ENCODE data around the gene PTPRU.
A peak's percentile ranks its signal among the peaks of the same experiment; 100 is the strongest.

Gene PTPRU

DNA sequence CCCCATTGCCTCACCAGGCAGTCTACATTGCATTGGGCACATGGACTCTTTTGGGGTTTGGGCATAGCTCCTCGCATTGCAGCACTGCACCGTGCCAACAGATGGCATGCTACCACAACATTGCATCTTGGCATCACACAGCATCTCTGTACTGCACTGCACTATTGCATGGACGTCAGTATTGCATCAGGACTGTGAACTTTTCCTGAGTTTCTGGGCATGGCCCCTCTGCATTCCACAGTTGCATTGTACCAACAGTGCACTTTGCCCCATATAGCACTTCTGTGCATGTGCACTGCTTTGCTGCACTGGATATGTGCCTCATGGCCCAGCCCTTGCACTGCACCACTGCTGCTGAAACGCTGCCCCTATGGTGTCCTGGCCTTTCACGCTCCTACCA, 9.6 kb downstream of the PTPRU start:
- no peak for DNase-seq

DNA sequence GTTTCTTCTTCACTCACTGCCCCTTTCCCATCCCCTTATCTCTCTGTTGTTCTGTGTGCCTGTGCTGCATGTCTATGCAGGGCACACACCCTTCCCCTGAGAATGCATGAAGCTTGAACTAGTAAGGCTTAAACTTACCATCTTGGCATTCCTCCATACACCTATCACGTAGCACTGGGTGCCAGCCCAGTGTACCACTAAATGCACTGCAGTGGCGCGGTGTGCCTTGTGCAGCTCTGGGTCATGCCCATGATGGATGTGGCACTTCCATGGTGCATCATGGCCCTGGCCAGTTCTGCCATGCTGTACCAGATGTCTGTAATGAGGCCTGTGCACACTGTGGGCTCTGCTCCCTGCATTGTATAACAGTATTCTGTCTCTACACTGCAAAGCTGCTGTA, 10.7 kb downstream of the PTPRU start:
- no peak for DNase-seq

DNA sequence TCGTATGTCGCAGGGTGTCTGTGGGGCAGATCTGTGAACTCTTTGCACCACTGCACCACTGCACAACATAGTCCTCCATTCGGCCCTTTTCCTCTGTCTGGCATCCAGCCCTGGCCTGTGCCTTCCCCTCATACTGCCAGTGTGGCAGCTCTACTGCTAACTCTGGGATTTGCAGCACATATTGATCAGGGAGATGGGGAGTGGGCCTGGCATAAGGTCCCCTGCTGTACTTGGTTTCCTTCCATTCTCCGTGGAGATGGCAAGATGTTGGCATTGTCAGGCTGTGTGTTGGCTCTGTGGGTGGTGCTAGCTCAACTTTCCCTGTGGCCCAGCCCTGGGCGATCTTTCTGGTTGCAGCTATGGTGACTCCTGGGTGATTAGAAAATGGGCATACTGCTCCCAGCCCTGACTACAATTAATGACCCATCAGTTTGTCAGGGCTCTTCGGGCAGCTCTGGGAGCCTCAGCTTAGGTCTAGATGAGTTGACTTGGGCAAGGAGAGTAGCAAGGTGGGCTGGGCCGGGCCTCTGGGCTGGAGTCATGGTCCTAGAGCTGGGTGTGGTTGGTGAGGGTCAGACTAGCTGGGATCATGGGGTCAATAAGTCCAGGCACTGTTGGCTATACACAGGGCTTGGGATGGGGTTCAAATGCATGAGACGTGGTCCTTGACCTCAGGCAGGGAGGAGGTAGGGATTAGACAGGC, 11.4 kb downstream of the PTPRU start:
- no peak for DNase-seq

DNA sequence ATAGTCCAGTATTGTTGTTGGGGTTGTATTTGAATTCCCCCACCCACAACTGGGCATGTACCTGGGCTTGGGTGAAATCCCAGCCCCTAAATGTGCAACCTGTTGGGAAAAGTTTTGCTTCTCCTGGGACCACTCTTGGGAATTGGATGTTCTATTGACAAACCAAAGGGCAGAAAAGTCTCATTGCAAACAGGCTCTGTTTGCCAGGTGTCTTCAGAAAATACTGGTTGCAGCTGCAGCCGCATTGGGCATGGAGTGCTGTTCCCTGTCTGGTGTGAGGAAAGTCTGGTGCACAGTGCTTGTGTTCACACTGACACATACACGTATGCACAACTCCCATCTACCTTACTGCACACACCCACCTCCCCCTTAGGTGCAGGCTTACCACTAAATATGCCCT, 12.1 kb downstream of the PTPRU start:
- DNase-seq: no peak

DNA sequence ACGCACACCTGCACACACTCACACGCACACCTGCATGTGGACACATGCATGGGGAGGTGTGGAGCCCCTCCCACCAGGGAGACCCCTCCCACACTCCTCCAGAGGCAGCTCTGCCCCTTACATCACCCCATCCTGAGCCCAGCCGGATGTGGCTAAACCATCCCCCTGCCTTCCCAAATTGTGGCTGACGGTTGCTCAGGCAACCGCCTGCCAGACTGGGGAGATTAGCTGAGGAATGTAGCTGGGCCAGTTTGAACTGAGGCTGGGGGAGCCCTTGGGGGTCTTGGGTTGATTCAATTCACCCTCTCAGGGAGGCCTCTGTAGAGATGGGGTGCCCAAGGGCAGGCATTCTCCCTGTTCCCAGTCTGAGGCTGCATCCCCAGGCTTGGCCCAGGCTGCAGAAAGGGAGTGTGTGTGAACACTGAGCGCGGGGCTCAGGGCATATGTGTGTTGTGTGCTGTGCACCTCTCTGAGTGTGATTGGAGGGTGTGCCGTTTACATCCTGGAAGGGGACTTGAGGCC, 12.9 kb downstream of the PTPRU start:
- no peak for DNase-seq

DNA sequence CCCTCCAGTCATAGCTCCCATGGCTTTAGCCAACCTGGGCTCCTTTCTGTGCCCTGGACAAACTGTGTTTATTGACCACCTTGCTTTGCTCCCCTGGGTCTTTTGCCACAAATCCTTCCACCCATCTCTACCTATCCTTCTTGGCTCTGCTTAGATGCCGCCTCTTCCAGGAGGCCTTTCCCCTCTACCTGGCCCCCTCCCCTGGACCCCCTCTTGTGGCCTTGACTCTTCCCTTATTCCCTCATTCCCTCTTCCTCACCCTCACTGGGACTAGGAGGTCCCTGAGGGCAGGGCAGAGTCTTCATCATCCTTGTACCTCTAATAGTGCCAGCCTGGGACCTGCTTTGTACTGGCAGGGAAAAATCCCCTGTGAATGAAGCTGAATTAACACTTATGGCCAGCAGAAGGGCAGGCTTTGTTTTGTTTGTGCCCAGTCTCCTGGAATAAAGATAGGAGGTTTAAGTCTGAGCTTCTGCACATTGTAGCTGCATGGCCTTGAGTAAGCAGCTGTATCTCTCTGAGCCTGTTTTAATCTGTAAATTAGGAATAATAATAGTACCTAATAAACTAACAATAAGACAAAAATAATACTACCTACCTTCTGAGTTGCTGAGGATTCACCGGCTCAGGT, 13.7 kb downstream of the PTPRU start:
- DNase-seq: no peak

DNA sequence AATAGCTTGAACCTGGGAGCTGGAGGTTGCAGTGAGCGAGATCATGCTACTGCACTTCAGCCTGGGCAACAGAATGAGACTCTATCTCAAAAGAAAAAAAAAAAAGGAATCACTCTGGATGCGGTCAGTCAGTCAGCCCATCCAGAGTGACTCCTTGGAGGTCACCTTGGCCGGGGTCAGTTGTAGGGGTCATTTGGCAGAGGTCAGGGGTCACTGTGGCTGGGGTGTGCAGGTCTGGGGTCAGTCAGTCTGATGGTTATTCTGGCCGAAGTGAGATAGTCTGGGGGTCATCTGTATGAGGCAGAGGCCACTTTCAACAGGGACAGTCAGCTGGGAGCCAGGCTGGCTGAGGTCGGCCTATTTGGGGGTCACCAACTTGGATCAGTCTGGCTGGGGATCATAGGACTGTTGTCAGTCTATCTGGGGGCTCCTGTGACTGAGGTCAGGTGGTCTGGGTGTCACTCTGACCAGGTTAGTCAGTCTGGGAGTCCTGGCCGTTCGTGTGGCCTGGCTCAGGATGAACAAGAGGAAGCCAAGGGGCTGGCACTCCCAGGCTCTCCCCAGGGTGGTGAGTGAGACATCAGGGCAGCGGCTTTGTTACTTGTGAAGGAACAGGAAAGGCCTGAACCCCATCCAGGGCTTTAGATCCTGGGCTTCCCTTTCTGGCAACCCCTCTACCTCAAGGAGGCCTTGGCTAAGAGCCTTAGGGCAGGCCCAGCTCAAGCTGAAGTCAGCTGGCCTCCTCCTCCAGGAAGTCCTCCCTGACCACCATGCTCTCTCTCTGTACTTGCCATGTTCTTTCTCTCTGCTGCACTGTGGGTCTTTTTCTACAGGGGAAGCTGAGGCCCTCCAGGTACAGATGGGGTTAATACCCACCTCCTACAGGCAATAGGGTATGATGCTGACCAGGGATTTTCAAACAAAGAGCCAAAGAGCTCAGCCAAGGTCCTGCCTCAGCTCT, 15.1 kb downstream of the PTPRU start:
- no peak for DNase-seq

DNA sequence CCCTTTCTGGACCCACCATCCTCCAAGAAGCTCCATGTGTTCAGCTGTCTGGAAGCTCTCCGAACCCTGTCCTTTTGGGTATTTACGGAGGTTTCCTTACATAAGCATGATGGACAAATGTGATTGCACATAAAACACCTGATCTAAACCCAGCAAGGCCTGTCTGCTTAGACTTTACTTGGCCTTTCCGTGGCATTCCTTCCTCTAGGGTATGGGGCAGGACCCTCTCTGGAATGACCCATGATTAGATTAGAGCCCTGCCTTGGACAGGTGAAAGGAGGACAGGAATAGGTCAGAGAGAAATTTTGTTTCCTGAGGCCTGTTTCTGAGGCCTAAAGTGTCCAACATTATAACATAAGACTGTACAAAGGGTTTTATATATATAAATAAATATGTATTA, 16.9 kb downstream of the PTPRU start:
- no peak for DNase-seq

DNA sequence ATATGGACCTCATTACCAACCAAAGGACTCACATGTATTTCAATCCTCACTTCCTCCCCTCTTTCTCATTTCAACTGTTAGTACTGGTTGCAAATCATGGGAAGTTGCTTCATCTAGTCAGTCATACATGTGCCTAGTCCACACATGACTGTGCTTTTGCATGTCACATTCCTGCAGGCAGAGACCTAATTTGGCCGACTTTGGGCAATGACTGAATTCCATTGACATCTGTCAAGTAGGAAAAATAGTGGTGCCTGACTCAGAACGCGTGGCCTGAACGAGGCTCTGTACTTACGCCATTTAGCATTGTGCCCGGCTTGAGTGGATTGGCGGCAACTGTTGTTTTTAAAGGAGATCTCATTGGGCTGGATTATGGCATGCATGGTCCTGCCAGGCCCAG, 18.0 kb downstream of the PTPRU start:
- DNase-seq: no peak

DNA sequence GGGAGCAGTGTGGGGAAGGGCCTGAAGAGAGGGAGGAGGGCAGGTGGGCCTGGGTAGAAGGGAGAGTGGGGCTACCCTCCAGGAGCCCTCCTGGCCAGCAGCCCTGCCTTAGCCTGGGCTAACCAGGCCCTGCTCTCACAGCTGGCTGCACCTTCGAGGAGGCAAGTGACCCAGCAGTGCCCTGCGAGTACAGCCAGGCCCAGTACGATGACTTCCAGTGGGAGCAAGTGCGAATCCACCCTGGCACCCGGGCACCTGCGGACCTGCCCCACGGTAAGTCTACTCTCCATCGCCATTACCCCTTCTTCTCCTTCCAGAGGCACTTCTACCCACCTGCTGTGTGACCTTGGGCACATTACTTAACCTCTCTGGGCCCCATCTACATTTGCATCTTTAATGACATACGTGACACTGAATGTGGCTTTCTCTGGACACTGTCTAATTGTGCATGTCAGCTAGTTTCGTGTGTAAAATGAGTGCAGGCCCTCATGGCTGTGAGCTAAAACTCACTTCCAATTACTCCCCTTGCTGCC, 18.9 kb downstream of the PTPRU start:
- DNase-seq: no peak

DNA sequence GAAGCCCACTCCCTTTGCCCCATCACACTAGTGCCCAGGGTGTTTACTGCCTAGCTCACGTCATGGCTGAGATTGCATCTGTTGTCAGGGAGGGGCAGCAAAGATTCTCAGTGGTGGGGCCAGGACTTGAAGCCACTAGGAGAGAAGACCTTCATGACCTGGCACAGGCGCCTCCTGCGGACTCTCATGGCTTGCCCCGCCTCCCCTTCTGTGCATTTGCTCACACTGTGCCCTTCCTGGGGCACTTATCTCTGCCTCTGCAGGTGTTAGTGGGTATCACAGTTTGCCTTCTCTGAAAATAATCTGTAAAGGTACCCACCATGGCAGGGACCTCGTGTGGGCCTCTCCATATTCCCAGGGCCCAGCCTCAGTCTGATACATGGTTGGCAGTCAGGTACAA, 20.1 kb downstream of the PTPRU start:
- no peak for DNase-seq

DNA sequence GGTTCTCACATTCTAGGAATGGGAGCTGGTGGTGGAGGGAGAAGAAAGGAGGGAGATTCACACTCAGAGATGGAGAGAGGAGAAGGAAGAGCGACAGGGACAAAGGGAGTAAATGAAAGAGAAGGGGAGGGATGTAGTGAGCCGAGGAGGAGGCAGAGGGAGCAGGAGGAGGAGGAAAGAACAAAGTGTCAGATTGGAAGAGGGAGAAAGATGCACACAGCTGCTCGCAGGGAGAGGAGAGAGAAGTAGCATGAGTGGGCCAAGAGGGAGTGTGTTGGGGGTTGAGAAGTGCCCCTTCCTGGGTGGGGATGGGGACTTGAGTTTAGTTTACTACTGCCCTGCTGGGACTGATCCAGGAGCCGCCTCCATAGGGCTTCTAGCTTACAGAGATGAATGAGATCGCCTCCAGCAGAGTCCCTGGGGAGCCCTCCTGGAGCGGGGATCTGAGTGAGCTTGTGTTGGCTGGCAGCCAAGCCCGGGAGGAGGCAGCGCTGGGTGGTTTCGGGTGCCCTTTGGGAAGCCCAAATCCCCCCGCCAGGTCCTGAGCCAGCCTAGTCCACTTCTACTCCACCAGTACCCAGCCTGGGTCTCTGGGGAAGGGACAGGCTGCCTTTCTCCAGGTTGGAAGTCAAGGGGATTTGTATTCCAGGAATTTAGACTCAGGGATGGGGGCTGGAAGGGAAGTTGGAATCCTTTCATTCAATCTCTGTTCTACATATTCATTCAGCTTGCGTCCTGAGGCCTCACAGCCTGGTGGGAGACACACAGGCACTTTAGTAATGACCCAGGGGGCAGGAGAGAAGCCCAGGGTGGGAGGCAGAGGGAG, 20.9 kb downstream of the PTPRU start:
- DNase-seq: no peak

DNA sequence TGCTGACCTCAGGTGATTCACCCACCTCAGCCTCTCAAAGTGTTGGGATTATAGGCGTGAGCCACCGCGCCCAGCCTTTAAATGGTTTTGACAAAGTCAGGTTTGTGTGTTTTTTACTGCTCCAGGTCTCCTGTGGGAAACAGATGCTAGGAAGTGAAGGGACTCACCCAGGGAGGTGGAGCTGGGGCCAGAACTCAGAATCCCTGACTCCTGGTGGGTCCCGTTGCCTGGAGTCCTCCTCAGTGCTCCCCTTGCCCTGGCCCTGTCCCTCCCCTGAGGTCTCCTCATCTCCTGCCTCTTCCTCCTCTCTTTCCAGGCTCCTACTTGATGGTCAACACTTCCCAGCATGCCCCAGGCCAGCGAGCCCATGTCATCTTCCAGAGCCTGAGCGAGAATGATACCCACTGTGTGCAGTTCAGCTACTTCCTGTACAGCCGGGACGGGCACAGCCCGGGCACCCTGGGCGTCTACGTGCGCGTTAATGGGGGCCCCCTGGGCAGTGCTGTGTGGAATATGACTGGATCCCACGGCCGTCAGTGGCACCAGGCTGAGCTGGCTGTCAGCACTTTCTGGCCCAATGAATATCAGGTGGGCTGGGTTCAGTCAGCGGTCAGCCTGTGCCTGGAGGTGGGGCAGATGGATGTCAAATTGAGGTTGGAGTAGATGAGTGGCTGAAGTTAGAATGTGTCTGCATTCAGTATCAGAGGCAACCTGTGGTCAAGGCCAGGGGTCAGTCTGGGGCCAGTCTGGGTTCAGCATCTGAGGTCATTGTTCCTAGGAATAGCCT, 22.1 kb downstream of the PTPRU start:
- no peak for DNase-seq

DNA sequence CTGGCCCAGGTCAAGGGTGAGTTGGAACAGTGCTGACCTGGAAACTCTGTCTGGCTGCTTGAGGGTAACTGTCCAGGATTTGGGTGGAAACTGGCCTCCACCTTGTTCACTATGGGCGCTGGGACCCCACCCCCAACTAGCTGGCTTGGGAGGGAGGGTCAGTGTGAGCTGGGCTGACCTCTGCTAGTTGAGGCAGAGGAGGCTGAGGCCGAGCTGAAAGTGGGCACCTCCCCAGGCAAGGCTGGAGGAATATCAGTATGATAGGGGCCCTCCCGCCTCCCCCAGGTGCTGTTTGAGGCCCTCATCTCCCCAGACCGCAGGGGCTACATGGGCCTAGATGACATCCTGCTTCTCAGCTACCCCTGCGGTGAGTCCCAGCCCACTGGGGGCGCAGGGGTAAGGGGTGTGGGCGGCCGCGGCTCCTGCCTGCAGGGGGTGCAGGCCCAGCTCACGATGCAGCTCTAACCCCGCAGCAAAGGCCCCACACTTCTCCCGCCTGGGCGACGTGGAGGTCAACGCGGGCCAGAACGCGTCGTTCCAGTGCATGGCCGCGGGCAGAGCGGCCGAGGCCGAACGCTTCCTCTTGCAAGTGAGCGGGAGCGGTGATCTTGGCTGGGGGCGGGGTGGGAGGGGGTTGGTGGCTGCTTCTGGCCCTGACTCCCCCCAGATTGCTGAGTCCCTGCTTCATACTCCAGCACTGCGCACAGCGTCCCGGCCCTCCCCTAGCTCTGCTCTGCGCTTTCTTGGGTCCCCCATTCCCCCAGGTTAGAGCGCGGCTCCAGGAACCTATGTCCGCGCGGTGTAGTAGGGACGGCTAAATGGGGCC, 22.9 kb downstream of the PTPRU start:
- no peak for DNase-seq

DNA sequence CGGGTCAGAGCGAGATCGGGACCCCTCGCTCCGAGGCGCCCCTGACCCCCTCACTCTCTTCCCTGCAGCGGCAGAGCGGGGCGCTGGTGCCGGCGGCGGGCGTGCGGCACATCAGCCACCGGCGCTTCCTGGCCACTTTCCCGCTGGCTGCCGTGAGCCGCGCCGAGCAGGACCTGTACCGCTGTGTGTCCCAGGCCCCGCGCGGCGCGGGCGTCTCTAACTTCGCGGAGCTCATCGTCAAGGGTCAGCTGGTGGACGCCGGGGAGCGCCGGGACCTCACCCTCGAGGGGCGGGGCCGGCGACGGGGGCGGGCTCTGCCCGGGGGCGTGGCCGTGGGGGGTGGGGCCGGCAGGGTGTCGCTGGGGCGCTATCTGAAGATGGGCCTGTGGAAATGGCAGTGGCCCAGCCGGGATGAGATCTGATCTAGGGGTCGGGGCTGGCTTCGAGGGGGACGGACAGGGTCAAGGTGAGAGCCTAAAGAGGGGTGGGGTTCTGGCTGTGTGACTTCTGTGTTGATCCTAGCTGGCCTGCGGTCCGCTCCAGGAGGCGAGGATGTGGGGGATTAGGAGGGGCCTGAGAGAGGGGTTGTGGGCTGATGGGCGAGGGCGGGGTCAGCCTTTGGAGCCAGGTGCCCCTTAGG, 23.6 kb downstream of the PTPRU start:
- peak; percentile 48 to 50 for DNase-seq

DNA sequence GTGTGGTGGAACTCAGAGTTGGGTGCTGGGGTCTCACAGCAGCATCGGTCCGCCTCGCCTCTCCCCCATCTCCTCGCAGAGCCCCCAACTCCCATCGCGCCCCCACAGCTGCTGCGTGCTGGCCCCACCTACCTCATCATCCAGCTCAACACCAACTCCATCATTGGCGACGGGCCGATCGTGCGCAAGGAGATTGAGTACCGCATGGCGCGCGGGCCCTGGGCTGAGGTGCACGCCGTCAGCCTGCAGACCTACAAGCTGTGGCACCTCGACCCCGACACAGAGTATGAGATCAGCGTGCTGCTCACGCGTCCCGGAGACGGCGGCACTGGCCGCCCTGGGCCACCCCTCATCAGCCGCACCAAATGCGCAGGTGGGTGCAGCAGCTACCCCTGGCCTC, 24.2 kb downstream of the PTPRU start:
- DNase-seq: no peak

DNA sequence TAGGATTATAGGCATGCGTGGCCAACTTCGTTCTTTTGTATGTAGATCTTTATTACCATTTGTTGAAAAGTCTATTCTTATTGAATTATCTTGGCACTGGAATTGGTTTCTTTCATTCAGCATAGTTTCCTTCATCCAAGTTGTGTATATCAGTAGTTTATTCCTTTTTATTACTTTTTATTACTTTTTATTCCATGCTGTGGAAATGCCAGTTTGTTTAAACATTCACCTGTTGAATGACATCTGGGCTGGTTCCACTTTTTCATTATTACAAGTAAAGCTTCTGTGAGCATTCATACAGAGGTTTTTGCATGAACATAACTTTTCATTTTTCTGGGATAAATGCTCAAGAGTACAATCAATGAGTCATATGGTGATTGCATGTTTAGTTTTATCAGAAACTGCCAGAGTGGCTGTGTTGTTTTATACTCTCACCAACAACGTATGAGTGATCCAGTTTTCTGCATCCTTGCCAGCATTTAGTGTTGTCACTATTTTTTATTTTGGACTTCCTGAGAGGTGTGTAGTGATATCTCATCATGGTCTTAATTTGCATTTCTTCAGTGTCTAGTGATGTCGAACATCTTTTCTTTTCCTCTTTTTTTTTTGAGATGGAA, 28.6 kb downstream of the PTPRU start:
- no peak for DNase-seq

DNA sequence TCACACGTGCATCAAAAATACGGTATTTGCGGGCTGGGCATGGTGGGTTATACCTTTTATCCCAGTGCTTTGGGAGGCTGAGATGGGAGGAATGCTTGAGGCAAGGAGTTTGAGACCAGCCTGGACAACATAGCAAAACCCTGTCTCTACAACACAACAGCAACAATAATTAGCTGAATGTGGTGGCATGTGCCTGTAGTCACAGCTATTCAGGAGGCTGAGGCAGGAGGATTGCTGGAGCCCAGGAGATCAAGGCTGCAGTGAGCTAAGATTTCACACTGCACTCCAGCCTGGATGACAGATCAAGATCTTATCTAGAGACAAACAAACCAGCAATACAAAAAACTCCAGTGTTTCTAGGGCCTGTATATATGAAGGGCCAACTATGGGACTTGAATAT, 30.6 kb downstream of the PTPRU start:
- no peak for DNase-seq

DNA sequence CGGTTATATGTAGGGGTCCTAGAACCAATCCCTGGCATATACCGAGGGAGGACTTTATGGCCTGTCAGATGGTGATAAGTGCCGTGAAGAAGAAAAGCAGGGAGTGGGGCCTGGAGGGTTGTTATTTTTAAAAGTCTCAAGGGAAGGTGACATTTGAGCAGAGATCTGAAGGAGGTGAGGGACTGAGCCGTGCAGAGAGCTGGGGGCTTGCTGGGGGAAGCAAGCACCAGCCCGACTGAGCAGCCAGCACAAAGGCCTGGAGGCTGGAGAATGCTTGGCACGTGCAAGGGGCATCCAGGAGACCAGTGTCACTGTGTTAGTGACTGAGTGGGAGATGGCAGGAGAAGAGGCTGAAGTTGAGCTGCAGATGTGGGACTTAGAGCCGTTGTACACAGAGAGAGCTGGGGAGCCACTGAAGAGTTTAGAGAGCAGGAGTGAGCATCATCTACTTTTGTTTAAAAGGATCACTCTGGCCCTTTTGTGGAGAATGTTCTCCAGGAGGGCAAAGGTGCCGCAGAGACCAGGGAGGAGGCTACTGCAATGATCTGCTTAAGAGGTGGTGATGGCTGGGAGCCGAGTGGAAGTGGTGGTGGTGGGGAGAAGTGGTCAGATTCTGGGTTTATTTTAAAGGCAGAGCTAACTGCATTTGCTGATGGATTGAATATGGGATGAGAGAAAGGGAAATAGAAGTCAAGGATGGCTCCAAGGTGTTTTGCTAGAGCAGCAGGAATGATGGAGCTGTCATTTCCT, 31.2 kb downstream of the PTPRU start:
- DNase-seq: no peak

All from activated CD4-positive, alpha-beta T cell treated with anti-CD3 and anti-CD28 coated beads, Interleukin-2, amount 50 U/mL, for 48 hours (primary cell).